Stimulated activated CD8-positive, alpha-beta memory T cell treated with anti-CD3 and anti-CD28 coated beads, Interleukin-15, amount 100 ng/mL, for 1 hour (primary cell): ENCODE results near the gene LINC00237.

Experiments
- DNase-seq: peaks from one replicate; pipeline ENCODE4 v3.0.0-alpha.2; 2020; ENCODE audit warnings: low read depth

LINC00237 gene

DNA sequence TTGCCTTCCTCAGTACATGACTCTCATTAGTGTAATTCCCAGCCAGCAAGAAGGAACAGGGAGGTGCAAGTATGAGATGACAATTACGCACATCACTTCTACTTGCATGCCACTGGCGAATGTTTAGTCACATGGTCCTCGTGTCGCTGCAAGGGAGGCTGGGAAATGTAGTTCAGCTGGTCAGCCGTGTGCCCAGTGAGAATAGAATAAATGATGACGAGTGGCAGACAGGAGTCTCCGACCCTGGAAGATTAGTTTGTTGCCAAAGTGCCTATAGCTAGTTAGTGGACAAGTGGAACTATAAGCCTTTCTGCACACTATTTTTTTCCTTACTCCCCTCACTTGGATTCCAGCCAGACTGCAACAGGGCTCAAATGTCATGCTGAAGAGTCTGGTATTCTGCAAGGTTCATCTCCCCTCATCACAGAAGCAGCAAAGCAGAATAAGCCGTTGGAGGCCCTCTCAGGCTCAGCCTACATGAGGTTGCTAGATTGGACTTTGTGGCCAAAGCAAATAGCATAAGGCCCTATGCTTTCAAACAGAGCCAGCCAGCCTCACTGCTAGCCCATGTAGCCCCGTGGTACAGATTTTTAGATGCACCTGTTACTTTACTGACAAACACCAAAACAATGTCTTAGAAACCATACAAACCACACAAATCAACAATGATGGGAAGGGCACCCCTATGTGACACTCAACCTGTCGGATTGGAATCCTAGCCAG is 9.7 kb downstream of the LINC00237 start:
- no peak for DNase-seq

DNA sequence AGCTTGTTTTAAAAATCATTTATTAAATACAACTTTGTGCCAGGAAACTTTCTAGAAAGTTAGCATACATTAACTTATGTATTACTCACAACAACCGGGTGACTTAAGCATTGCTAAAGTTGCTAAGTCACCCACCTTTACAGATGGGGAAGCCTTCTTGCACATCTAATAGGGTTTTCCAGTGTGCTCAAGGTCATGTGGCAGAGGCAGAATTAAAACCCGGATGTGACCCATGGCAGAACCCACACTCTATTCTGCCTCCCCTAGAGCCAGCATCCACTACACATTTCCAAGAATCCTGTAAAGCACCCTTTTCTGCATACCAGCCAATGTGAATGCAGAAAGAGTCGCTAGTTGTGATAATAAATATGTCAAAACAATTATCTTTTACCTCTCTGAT is 13.4 kb downstream of the LINC00237 start:
- DNase-seq: no peak

DNA sequence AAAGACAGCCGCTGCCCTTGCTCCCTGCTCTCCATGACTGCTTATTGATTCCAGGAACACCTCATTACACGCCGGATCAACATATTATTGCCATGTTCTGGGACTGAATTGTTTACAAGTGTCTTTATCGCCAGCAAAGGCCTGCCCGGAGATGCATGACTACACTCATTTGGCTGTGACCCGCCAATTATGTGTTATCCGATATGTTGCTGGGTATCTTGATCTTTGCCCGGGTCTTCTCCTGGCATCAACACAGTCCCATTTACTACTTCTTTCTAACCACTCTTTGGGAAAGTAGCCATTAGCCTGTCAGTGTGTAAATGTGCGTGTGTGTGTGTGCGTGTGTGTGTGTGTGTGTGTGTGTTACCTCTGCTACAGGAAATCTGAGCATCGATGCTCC is 15.4 kb downstream of the LINC00237 start:
- no peak for DNase-seq

DNA sequence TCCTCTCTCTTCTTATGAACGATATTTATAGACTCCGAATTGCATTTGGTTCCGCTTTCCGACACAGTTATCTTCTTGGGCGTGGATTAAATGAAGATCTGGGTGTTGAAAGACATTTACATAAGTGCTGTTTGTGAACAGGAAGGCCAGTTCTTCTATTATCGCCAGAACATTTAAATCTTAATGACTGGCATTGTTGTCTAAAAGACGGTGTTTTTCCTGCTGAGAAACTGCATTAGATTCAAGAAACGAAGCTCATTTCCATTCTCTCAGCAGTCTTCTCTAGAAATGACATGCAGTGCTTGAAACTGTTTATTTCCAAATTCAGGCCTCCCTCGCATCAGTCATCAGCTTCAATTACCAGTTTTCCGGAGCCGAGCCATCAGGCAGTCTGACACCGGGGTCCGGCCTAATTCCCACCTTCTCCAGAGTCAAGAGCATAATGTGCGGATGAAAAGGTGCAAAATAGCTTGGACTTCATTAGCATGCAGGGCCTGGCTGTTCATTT is 16.0 kb downstream of the LINC00237 start:
- DNase-seq: no peak

DNA sequence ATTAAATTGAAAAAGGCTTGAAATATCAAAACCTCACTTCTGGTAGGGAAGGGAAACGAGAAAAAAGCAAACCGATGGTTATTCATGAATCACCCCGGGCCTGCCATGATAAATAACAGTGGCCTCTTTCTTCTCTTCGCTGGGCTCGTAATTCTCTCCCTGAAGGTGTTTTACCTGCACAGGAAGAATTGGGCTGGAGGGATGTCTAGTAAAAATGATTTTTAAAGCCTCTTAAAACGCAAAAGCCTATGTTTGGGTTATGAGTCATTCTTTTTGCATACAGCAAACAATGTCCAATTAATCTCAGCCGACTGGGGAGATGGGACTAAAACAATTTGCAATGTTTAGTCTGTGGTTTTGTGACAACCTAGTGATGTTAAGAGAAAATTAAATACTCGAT is 16.8 kb downstream of the LINC00237 start:
- DNase-seq: no peak

DNA sequence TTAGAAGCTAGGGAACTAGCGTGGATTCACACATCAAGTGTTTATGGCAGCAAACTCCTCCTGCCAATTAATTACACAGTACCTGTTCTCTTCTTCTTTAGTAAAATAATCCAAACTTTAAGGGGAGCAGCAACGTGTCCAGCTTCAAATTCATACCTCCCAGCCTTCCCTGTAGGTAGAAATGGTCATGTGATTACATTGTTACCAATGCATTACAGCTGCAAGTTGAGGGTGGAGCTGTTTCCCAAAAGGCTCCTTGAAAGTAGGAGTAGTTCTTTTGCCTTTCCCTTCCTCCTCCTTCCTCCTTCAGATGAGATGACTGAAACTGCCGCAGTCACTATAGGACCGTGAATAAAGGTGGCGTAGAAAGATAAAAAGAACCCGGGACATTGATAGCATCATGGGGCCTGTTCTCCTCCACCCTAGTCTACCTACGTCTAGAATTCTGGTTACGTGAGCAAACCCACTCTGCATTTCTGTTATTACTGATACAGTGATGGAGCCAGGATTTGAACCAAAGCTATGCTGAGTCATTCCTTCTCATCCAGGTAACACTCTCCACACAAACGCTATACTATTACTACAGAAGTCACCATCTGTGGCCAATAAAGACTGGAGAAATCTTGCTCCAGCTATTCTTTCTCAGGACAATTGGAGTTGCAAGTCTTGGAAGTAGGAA is 18.2 kb downstream of the LINC00237 start:
- no peak for DNase-seq

DNA sequence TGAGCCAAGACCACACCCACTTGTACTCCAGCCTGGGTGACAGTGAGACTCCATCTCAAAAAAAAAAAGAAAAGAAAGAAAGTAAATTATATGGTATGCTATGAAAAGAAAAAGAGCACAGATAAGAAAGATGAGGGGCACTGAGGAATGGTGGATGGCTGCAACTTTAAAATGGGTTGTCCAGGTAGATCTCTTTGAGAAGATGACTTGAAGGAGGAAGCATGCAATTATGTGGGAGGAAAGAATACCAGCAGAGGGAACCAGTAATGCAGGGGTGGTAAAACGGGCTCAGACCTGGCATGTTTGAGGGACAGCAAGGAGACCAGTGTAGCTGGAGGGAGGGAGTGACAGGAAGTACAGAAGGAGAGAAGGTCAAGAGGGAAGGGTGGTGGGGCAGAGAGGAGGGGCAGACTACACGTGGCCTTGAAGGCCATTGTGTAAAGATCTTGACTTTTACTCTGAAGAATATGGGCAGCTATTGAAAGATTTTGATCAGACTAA is 22.3 kb downstream of the LINC00237 start:
- no peak for DNase-seq

DNA sequence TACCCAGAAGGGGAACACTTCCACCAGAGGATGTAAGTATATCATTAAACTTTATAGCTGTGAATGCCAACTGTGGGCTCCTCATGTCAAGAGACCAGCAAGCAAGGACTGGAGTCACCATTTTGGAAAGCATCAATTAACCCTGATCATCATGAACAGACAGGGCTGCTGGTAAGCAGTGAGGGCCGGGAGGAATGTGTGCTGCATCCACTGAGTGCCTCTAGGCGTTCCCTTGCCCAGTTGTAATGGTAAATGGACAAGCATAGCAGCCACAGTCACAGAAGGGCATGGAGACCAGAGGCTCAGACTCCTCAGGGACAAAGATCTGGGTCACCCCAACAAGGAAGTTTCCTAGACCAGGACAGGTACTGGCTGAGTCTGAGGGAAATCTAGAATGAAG is 23.6 kb downstream of the LINC00237 start:
- no peak for DNase-seq

DNA sequence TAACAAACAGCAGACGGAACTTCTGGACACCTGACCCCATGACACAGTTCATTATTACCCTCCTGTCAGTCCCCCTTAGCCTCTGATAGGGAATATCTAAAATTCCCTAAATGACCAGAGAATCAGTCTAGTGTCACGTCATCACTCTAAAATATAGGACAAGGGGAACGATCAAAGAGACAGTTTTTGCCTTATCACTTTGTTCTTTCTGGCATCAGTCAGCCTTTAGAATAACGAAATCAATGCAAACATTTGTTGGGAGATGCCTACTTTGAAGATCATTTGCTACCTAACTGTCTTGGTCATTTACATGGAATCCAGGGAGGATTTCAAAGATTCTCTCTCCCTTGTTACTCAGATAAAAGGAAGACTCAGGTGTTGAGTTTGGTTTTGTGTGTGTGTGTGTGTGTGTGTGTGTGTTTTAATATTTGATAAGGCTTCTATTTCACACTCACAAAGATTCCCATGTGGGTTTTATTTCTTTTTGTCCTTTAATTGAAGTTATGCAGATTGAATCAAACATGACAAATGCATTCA is 28.3 kb downstream of the LINC00237 start:
- no peak for DNase-seq

DNA sequence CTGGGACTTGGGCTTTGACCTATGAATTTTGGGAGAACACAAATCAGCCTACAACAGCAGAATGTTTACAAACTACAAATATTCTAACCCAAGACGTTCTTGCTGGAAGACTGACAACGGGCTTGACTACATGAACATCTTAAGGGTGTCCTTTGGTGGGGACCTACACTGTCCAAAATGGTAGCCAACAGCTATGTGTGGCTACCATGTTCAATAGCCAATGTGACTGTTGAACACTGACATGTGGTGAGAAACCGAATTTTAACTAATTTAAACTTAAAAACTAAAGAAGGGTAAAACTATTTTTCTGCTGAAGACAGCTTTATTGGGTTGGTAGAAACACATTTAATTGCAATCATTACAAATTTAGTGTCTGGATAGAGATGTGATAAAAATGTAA is 30.1 kb downstream of the LINC00237 start:
- no peak for DNase-seq

DNA sequence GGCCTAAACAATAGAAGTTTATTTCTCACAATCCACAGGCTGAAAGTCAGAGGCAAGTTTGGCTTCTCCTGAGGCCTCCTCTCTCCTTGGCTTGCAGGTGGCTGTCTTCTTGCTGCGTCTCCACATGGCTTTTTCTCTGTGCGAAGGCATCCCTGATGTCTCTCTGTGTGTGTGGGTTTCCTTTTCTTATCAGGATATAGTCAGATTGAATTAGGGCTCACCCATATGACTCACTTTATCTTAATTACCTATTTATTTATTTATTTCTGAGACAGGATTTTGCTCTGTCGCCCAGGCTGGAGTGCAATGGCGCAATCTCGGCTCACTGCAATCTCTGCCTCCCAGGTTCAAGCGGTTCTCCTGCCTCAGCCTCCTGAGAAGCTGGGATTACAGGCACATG is 30.7 kb downstream of the LINC00237 start:
- no peak for DNase-seq

DNA sequence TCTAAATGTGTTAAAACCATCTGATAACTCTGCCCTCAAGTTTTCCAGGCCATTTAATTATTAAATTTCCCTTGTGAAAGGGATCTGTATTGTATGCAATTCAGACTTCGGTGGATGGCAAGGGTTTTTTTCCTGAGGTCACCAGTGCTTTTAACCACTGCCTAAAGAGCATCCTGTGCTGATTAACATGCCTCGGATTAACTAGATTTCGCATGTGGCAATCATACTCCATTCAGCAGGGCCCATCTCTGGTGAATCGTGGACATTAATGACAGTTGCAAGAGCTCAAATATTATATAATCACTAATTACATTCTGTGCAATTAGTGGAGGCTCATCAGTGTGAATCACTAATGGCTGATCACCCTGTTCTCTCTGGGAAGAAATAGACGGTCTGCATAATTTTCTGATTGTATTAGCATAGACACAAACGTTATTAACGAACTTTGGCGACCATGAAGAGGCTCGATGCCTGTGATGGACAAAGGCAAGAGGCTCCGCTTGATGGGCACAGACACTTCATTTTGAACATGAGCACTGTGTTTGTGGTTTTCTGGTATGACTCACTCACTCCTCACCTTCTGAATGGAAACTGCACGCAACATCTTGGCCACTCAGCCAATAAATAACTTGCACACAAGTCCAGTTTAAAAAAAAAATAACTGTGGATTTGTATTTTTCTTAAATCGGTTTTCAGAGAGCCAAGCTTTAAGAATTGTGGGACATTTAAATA is 31.4 kb downstream of the LINC00237 start:
- DNase-seq: no peak

DNA sequence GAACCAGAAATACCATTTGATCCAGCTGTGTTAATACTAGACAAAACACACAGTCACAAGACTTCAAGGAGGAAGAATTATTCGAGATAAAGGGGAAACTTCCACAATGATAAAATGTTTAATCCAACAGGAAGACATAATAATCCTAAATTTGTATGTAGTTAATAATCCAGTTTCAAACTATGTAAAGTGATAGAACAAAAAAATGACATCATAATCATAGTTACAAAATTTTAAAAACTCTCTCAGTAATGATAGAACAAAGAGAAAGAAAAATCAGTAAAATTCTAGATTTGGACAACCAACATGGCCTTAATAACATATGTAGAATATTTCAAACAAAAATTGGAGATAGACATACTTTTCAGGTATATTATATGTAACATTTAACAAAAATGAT is 38.9 kb downstream of the LINC00237 start:
- no peak for DNase-seq

DNA sequence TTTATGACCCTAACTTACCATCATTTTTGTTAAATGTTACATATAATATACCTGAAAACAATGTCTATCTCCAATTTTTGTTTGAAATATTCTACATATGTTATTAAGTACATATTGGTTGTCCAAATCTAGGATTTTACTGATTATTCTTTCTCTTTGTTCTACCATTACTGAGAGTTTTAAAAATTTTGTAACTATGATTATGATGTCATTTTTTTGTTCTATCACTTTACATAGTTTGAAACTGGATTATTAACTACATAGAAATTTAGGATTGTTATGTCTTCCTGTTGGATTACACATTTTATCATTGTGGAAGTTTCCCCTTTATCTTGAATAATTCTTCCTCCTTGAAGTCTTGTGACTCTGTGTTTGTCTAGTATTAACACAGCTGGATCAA is 41.2 kb downstream of the LINC00237 start:
- no peak for DNase-seq

DNA sequence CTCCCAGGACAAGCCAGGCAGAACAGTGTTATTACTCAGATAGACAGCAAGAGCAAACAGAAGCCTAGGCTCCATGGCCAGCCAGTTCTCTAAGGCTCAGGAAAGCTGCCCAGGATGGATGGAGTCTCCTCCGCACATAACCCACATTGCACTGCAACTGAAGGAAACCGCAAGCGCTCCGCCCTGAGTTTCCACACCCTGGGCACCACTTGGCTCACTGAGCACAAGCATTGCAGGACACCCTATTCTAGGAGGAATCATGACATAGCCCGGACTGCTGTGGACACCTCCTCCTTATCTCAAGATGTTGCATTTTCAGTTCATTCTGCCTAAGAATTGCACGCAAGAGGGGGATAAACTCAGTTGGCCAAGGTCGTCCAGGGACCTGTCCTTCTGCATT is 42.9 kb downstream of the LINC00237 start:
- no peak for DNase-seq

DNA sequence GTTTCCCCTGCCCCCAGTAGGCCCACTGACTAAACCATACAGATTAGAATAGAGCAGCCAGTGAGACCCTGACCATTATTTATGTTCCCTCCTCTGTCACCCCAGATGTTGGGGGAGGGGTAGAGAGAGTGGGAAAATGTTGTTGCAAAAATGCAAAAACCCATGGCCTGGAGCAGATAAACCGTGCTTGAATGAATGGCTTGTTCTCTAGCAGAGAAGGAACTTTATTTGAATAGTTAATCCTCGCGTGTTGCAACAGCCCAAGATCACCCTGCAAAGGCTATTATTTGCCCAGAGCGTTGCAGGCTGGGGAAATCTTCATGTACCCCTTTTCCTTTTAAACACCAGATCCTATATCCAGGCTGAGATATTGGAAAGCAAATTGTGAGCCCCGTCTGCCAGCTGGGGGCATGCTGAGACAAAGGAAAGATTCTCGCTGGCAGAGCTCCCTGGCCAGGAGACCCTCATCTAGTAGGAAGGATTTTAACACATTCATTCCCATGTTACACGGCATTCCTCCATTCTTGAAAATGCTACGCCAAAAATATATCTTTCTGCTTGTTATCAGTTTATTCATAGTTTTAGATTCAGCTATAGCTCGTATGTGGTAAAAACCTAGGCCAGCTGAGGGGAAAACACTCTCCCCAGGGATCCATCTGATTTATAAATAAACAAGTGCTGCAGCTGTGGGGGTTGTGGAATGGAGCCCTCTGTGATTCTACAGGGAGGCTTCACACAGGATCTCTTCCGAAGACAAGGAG is 53.0 kb downstream of the LINC00237 start:
- no peak for DNase-seq

DNA sequence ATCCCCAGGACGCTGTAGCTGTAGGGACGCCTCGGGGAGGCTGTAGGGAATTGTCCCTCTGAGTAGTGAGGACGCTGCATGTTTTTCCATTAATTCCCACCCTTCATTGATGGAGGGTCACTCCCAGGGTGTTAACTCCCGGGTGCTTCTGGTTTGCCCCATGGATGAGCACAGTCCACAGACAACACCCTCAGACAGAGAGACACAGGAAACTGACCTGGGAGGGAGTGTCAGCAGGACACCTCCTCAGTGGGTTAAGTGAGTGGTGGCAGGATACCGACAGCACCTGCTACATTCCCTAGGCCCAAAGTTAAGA is 53.5 kb downstream of the LINC00237 start:
- no peak for DNase-seq

DNA sequence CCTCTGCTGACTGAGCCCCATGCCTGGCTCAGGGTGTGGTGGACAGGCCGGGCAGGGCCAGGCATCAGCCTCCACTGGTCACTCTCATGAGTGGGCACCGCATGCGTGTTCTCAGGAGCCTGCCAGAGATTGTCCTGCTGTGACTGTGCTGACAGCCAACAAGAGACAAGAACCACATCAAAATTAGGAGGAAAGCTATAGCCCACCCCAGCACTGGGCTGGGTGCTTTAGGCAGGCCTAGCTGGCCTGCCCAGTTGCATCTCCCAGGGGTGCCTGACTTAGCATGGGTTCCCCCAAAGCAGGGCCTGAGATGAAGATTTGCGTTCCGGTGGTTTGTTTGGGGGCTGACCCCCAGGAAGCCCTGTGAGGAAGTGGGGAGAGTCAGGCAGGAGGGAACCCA is 53.9 kb downstream of the LINC00237 start:
- no peak for DNase-seq

DNA sequence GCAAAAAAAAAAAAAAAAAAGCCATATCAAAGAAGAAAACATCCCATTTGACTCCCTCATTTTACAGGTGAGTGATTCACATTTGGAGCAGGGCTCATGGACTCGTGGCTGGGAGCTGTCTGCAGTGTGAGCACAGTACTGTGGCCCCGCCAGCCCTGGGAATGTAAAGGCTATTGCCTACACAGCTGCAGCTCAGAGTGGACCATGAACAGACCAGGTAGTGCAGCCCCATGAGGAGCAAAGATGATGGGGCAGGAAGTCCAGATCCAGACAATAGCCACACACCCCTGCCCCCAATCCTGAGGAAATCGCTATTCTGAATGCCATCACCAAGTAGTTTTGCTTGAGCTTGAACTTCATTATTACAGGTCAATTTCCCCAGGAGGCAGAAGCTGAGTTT is 55.4 kb downstream of the LINC00237 start:
- DNase-seq: no peak

DNA sequence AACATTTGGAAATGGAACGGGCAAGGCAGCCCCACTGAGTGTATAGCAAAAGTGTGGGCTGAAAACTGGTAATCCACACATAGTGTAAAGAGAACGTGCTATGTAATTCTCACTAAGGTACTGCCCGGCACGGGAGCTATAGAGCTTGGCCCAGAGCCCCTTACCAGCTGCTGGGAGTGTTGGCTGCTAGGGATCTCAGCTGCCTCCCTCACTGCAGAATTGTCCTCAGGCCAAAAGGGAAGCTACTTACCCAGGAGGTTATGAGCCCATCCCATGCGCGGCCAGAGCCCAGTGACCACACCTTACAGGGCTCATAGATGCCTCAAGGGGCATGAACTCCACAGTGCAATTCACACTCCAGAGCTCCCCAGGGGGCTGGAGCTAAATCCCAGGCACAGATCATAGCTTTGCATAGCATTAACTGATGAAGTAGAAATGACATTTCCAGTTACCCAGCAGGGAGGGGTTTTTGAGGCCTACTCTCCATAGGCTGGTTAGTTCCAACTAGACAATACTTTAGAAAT is 56.8 kb downstream of the LINC00237 start:
- no peak for DNase-seq

DNA sequence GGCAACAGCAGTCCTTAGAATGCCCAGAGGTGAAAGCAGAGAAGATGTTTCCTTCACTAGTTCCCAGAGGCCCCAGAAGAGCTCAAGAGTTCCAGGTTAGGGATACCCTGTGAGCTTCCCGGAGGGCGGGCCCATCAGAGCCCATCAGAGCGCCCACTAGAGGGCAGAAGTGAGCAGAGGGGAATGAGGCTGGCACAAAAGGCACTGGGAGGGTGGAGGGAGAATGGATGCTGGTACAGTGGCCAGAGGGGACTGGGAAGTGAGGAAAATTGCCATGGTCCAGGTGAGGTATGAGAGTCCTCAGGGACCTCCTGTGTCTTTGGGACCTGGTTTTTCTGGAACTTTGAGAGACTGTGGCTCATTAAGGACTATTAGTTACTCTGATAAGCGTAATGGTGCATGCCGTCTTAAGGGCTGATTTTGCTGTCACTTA is 57.3 kb downstream of the LINC00237 start:
- DNase-seq: peak; percentile 32

DNA sequence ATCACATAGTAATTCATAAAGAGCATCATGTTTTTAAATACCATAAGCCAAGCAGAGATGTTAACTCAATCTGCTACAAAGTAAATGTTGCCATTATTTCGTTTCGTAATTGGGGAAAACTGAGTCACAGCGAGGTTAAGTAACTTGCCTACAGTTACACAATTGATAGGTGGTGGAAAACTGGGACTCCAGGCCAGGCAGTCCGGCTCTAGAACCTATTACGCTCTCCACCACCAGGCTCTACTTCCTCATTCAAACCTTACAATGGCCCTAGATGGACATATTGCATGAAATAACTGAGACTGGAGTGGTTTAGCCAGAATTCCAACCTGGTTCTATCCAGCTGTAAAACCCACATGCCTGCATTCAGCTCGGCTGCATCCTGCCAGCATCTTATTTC is 58.2 kb downstream of the LINC00237 start:
- DNase-seq: no peak
